GM12892 (cell line): Measurements from ENCODE around the gene CDK8.

Experiments
- POLR2A ChIP-seq: IDR thresholded peaks from 2 replicates; pipeline ENCODE4 v1.6.1; 2011; ENCODE audit warnings: low read depth, low read length, control low read depth
- POLR2AphosphoS5 ChIP-seq: IDR thresholded peaks from 2 replicates; pipeline ENCODE4 v1.6.1; 2011; ENCODE audit warnings: low read depth, low read length, control low read depth
- TAF1 ChIP-seq: IDR thresholded peaks from 2 replicates; pipeline ENCODE4 v1.6.1; 2011; ENCODE audit warnings: low read depth, mild to moderate bottlenecking, control low read depth, low read length, borderline replicate concordance

- no peak for TF ChIP-seq POLR2A
- no peak for TF ChIP-seq POLR2AphosphoS5
- TF ChIP-seq TAF1: no peak
Observed at GRCh38 chr13:26270707-26271106, 16.8 kb downstream of the CDK8 start.
